Karpas-422 (cell line): Measurements from ENCODE around the gene IFNAR1. TPM values are rescaled to one million over a fixed set of nuclear protein-coding genes. Genes with fewer than 3 reads are reported as not detected.

Experiments
- DNase-seq: peaks from one replicate; pipeline ENCODE4 v3.0.0-alpha.2; 2015
- H2AFZ ChIP-seq: fragments of 200-600 bp; sonication (generic); 2 replicates; pipeline ENCODE4 v1.6.1; 2014; ENCODE audit warnings: antibody characterized with exemption, low read length, mixed read lengths
- H3K27ac ChIP-seq: fragments of 200-600 bp; sonication (generic); 2 replicates; pipeline ENCODE4 v1.5.1; 2014; ENCODE audit warnings: mild to moderate bottlenecking, low read length, moderate library complexity
- H3K27me3 ChIP-seq: fragments of 200-600 bp; sonication (generic); 2 replicates; pipeline ENCODE4 v1.6.1; 2014; ENCODE audit warnings: low read length, mixed read lengths
- H3K36me3 ChIP-seq: fragments of 200-600 bp; sonication (generic); 2 replicates; pipeline ENCODE4 v1.6.1; 2014; ENCODE audit warnings: low read length, mixed read lengths; ENCODE audit not compliant: insufficient read depth
- H3K4me1 ChIP-seq: fragments of 200-600 bp; sonication (generic); 2 replicates; pipeline ENCODE4 v1.6.1; 2014; ENCODE audit warnings: mild to moderate bottlenecking, low read length, mixed read lengths
- H3K4me2 ChIP-seq: fragments of 200-600 bp; sonication (generic); 2 replicates; pipeline ENCODE4 v1.6.1; 2014; ENCODE audit warnings: low read length, low read depth, mild to moderate bottlenecking; ENCODE audit not compliant: poor library complexity, severe bottlenecking
- H3K4me3 ChIP-seq: fragments of 200-600 bp; sonication (generic); 2 replicates; pipeline ENCODE4 v1.5.1; 2014; ENCODE audit warnings: mild to moderate bottlenecking, antibody characterized with exemption, low read length, mixed read lengths
- H3K79me2 ChIP-seq: fragments of 200-600 bp; sonication (generic); 2 replicates; pipeline ENCODE4 v1.6.1; 2014; ENCODE audit warnings: mild to moderate bottlenecking, low read length, mixed read lengths
- H3K9ac ChIP-seq: fragments of 200-600 bp; sonication (generic); 2 replicates; pipeline ENCODE4 v1.6.0; 2014; ENCODE audit warnings: low read length
- H3K9me2 ChIP-seq: fragments of 200-600 bp; sonication (generic), shearing (Covaris generic); replicated peaks from 2 replicates; pipeline ENCODE4 v1.6.0; 2014; ENCODE audit warnings: mild to moderate bottlenecking, low read length, moderate library complexity; ENCODE audit not compliant: insufficient read depth
- H3K9me3 ChIP-seq: fragments of 300-700, 200-600 bp; sonication (generic); 2 replicates; pipeline ENCODE4 v1.6.1; 2014; ENCODE audit warnings: low read length, mixed read lengths
- H4K20me1 ChIP-seq: fragments of 200-600 bp; sonication (generic); 2 replicates; pipeline ENCODE4 v1.6.1; 2014; ENCODE audit warnings: mild to moderate bottlenecking, antibody characterized with exemption, low read length, low read depth; ENCODE audit not compliant: insufficient read depth
- total RNA-seq: library from RNA; depleted of rRNA; stranded (reverse); fragments of >200 nt; shearing (Covaris generic); gene quantifications from 2 replicates; pipeline ENCODE4 v1.2.3, GENCODE V29; 2014; ENCODE audit warnings: low replicate concordance

IFNAR1 gene
- total RNA-seq, 1 experiment from 2014 or later, result 10.5 TPM

DNA sequence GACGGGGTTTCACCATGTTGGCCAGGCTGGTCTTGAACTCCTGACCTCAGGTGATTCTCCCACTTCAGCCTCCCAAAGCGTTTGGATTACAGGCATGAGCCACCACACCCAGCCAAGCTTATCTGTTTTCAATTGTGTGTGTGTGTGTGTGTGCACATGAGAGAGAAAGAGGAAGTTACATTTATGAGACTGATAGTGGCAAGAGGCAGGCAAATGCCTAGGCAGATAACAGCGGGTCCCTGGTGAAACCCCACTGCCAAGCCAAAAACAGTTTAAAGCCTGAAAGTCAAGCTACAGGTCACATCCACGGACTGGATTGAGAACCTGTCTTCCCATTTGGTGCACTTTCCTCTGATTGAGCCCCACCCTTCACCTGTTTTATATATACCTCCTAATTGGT, 43.4 kb downstream of the IFNAR1 start:
- no peaks in the 10 kb centered on the region for H3K9me2 ChIP-seq
- peaks cover 4% of the 10 kb centered on the region; the same call in 1 of the 2 replicates for H3K36me3 ChIP-seq
- DNase-seq, result peak; percentile 64
- no peak overlapping the region for H3K9ac ChIP-seq
- no peak overlapping the region for H2AFZ ChIP-seq
- no peak overlapping the region for H3K27ac ChIP-seq
- no peaks in the 10 kb centered on the region for H3K27me3 ChIP-seq
- H3K79me2 ChIP-seq, result no peaks in the 10 kb centered on the region
- peaks cover 26% of the 10 kb centered on the region for H3K4me1 ChIP-seq
- H3K4me3 ChIP-seq, result no peak overlapping the region
- H3K4me2 ChIP-seq, result no peak overlapping the region
- H4K20me1 ChIP-seq, result no peaks in the 10 kb centered on the region
- peaks cover 18% of the 10 kb centered on the region for H3K9me3 ChIP-seq

GRCh38 chr21:33368576-33368975, 43.8 kb downstream of the IFNAR1 start:
- H3K9me3 ChIP-seq, result peaks cover 18% of the 10 kb centered on the region
- H3K36me3 ChIP-seq, result peaks cover 4% of the 10 kb centered on the region; the same call in 1 of the 2 replicates
- no peak overlapping the region for H3K4me3 ChIP-seq
- no peak overlapping the region for H3K4me2 ChIP-seq
- no peak overlapping the region for H3K27ac ChIP-seq
- peaks cover 30% of the 10 kb centered on the region for H3K4me1 ChIP-seq
- no peaks in the 10 kb centered on the region for H3K27me3 ChIP-seq
- no peaks in the 10 kb centered on the region for H4K20me1 ChIP-seq
- no peak overlapping the region for H2AFZ ChIP-seq
- no peaks in the 10 kb centered on the region for H3K9me2 ChIP-seq
- no peak overlapping the region for H3K9ac ChIP-seq
- no peaks in the 10 kb centered on the region for H3K79me2 ChIP-seq
- DNase-seq, result no peak

GRCh38 chr21:33369586-33369985, 44.8 kb downstream of the IFNAR1 start:
- Histone ChIP-seq H3K27me3 (no peaks in the 10 kb centered on the region), H3K9me3 (peaks cover 18% of the 10 kb centered on the region), H3K9ac (no peak overlapping the region), H3K27ac (no peak overlapping the region), H3K9me2 (no peaks in the 10 kb centered on the region), H3K36me3 (peaks cover 4% of the 10 kb centered on the region; the same call in 1 of the 2 replicates), H2AFZ (no peak overlapping the region), H3K4me3 (no peak overlapping the region), H3K79me2 (no peaks in the 10 kb centered on the region), H3K4me1 (peaks cover 38% of the 10 kb centered on the region), H4K20me1 (no peaks in the 10 kb centered on the region), H3K4me2 (no peak overlapping the region)
- DNase-seq, result no peak

DNA sequence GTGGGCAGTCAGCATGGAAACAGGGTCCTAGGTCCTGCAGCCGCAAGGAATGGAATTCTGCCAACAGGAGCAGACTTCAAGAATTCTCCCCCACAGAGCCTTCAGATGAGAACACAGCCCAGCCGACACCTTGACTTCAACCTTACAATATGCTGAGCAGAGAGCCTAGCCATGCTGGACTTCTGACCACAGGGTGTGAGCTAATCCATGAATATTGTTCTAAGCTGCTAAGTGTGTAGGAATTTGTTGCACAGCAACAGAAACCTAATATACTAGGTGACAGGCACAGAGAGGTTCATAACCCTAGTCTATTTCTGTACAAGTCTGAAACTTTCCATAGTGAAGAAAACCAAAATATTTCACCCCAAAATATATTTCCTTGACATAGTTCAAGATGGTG, 45.5 kb downstream of the IFNAR1 start:
- Histone ChIP-seq H3K79me2 (no peaks in the 10 kb centered on the region), H3K4me3 (no peak overlapping the region), H3K9me2 (no peaks in the 10 kb centered on the region), H3K27ac (no peak overlapping the region), H3K27me3 (no peaks in the 10 kb centered on the region), H3K9ac (no peak overlapping the region), H3K4me1 (peaks cover 45% of the 10 kb centered on the region), H4K20me1 (no peaks in the 10 kb centered on the region), H2AFZ (no peak overlapping the region), H3K36me3 (peaks cover 4% of the 10 kb centered on the region; the same call in 1 of the 2 replicates), H3K9me3 (peaks cover 18% of the 10 kb centered on the region), H3K4me2 (no peak overlapping the region)
- no peak for DNase-seq

GRCh38 chr21:33371366-33371765, 46.6 kb downstream of the IFNAR1 start:
- Histone ChIP-seq H3K9me3 (peaks cover 18% of the 10 kb centered on the region), H3K4me3 (no peak overlapping the region), H3K27me3 (no peaks in the 10 kb centered on the region), H3K9ac (peak overlapping the region; percentile 17), H3K79me2 (no peaks in the 10 kb centered on the region), H3K4me2 (peak overlapping the region; percentile 25), H3K9me2 (no peaks in the 10 kb centered on the region), H3K4me1 (peaks cover 52% of the 10 kb centered on the region), H4K20me1 (no peaks in the 10 kb centered on the region), H3K27ac (peak overlapping the region; percentile 46), H3K36me3 (peaks cover 4% of the 10 kb centered on the region; the same call in 1 of the 2 replicates), H2AFZ (peak overlapping the region; percentile 74)
- DNase-seq, result peak; percentile 49

DNA sequence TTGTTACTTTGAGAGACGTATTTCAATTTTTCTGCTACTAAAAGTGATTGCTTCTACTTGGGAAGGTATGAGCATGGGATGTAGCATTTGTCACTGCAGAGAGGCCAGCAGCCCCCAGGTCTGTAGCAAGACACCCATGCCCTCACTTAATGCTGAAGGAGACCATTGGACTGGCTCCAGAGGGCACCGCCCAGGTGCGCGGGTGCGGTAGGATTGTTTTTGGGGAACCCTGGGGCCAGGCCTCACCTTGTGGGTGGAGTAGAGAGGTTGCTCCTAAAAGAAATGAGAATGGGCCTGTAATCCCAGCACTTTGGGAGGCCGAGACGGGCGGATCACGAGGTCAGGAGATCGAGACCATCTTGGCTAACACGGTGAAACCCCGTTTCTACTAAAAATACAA, 47.8 kb downstream of the IFNAR1 start:
- no peak for DNase-seq
- no peak overlapping the region for H2AFZ ChIP-seq
- no peaks in the 10 kb centered on the region for H3K27me3 ChIP-seq
- no peaks in the 10 kb centered on the region for H4K20me1 ChIP-seq
- H3K9ac ChIP-seq, result no peak overlapping the region
- H3K4me1 ChIP-seq, result peaks cover 52% of the 10 kb centered on the region
- H3K4me2 ChIP-seq, result no peak overlapping the region
- no peaks in the 10 kb centered on the region; the same call in 1 of the 2 replicates for H3K36me3 ChIP-seq
- H3K4me3 ChIP-seq, result no peak overlapping the region
- no peak overlapping the region for H3K27ac ChIP-seq
- no peaks in the 10 kb centered on the region for H3K9me2 ChIP-seq
- H3K79me2 ChIP-seq, result no peaks in the 10 kb centered on the region
- peaks cover 6% of the 10 kb centered on the region for H3K9me3 ChIP-seq

- Histone ChIP-seq H3K9me3 (peaks cover 3% of the 10 kb centered on the region), H3K9ac (peak overlapping the region; percentile 65), H4K20me1 (no peaks in the 10 kb centered on the region), H3K9me2 (no peaks in the 10 kb centered on the region), H3K4me3 (peak overlapping the region; percentile 42), H3K79me2 (no peaks in the 10 kb centered on the region), H3K4me1 (peaks cover 49% of the 10 kb centered on the region), H3K27me3 (no peaks in the 10 kb centered on the region), H2AFZ (peak overlapping the region; percentile 79), H3K4me2 (peak overlapping the region; percentile 65), H3K36me3 (no peaks in the 10 kb centered on the region; the same call in 1 of the 2 replicates), H3K27ac (peak overlapping the region; percentile 95)
- peak; percentile 51 for DNase-seq
Measured at GRCh38 chr21:33373451-33373850, 48.7 kb downstream of the IFNAR1 start.

GRCh38 chr21:33374080-33374449, 49.3 kb downstream of the IFNAR1 start:
- Histone ChIP-seq H3K4me3 (peak overlapping the region; percentile 42), H3K79me2 (no peaks in the 10 kb centered on the region), H3K4me2 (peak overlapping the region; percentile 65), H3K27ac (peak overlapping the region; percentile 95), H3K27me3 (no peaks in the 10 kb centered on the region), H2AFZ (no peak overlapping the region), H3K36me3 (no peaks in the 10 kb centered on the region; the same call in 1 of the 2 replicates), H3K4me1 (peaks cover 49% of the 10 kb centered on the region), H3K9ac (peak overlapping the region; percentile 65), H3K9me2 (no peaks in the 10 kb centered on the region), H3K9me3 (no peaks in the 10 kb centered on the region), H4K20me1 (no peaks in the 10 kb centered on the region)
- no peak for DNase-seq
